HG03196 (cell line): ENCODE measurements around the gene CD46.
A peak's percentile ranks its signal among the peaks of the same experiment; 100 is the strongest.

Experiments
- ATAC-seq: cut with Tn5 transposase; IDR thresholded peaks from one replicate; pipeline ENCODE4 v1.9.1; 2021; ENCODE audit not compliant: unreplicated experiment

The CD46 gene

GRCh38 chr1:207813512-207813881 lies 61.6 kb downstream of the CD46 start:
- no peak for ATAC-seq

GRCh38 chr1:207813946-207814345 lies 62.1 kb downstream of the CD46 start:
- no peak for ATAC-seq

DNA sequence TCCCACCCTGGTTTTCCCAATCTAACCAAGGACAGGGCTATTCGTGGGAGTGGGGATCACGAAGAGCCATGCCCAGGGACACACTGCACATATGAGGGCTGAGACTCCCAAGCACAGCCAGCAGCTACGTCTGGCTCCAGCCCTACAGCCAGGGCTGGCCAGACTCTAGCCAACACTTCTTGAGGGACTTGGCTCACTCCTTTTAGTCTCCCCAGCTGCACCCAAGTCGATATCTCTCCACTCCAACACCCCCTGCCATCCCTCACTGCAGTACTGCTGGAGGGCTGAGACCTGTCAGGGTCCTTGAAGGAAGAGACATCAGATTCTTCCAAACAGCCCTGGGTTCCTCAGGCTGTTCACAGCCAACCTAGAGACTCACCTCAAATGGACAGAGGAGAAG lies 62.6 kb downstream of the CD46 start:
- ATAC-seq, result no peak

GRCh38 chr1:207815466-207815865 lies 63.6 kb downstream of the CD46 start:
- no peak for ATAC-seq

DNA sequence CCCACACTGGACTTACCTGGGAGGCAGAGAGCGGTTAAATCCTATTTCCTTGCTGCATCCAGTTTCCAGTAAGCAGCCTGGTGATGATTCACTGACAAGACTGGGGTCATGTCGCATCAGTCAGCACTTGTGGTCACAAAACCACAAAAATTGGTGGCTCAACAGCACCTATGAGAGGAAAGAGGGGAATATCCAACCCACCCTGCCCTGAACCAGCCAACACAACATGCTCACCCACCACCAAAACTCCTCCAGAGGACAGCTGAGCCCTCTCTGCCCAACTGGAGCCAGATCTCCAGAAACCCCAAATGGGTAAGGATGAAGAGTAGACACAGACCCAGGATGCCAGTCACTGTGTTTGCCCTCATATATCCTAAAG lies 64.0 kb downstream of the CD46 start:
- no peak for ATAC-seq

- ATAC-seq, result no peak
Observed at GRCh38 chr1:207817166-207817565, 65.3 kb downstream of the CD46 start.

DNA sequence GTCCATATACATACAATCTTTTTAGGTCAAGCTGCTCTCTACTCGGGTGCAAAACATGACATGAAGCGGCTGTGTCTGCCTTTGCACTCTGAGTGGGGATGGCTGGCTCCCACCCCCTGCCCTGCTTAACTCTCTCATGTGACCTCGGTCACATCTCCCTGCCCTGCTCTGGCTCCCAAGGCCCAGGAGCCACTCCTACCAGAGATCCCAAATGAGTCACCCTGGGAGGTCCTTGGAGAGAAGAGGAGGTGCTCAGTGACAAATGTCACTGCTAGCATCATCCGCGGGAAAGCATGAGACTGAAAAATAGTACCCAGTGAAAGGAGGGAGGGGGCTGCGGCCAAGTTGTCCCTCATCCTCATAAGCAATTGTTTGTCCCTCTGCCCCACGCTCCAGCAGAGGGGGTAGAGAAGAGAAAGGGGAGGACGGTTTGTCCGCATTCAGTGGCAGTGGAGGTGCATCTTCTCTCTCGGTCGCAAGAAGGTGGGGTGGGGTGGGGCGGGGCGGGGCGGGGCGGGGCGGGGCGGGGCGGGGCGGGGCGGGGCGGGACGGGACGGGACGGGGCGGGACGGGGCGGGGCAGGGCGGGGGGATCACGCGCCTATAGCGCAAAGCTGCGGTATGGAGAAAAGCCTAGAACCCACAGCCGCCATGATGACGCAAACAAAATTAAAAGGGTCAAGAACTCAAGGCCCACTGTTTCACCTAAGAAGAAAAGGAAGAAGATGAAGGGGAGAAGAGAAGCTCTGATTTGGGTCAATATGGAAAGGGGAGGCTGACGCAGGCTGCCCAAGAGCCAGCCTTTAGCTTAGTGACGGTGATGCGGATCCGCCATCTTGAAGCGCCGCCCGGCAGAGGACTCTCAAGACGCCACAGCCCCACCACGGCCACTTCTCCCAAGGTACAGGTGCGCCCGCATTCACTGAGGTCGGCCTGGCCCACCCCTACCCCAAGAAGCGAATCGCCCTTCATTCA lies 66.2 kb downstream of the CD46 start:
- no peak for ATAC-seq

GRCh38 chr1:207818971-207819451 lies 67.2 kb downstream of the CD46 start:
- no peak for ATAC-seq

DNA sequence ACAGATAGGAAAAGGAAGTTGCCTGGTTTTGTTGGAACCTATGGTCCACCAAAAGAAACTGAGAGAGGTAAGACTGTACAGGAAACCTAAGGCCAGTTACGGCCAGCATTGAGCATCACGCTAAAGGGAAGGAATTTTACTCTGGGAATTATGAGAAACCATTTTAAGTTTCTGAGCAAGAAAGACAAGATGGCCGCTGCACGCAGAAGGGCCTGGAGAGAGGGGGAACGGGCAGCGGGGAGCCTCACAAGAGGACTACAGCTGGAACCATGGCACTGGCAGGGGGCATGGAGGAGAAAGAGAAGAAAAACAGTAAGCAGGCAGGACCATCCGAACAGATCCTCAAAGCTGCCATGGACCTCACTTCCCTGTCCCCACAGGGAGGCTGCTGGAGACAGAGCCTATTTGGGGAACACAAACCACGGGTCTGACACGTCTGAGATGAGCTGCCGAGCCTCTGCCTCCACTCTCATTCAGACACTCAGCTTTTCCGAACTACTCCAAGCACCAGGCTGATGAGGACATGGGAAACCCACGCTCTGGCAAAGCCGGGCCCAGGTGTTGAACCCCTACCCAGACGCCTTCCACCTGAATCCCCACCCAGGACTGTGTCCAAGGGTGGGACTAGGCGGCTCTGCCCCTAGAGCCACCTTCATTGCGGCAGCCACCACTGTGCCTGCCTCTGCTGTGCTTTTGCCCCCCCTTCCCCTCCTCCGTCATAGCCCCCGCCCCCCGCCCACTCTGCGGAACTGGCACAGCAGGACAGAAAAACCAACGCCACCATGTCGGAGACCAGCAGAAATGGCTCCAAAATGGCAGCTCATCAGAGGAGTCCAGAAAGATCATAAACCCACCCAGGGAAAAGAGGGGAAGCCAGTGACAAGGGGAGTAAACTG lies 69.0 kb downstream of the CD46 start:
- no peak for ATAC-seq

GRCh38 chr1:207821464-207822045 lies 69.7 kb downstream of the CD46 start:
- ATAC-seq, result no peak

- ATAC-seq, result peak; percentile 38
Observed at GRCh38 chr1:207822124-207822601, 70.3 kb downstream of the CD46 start.

DNA sequence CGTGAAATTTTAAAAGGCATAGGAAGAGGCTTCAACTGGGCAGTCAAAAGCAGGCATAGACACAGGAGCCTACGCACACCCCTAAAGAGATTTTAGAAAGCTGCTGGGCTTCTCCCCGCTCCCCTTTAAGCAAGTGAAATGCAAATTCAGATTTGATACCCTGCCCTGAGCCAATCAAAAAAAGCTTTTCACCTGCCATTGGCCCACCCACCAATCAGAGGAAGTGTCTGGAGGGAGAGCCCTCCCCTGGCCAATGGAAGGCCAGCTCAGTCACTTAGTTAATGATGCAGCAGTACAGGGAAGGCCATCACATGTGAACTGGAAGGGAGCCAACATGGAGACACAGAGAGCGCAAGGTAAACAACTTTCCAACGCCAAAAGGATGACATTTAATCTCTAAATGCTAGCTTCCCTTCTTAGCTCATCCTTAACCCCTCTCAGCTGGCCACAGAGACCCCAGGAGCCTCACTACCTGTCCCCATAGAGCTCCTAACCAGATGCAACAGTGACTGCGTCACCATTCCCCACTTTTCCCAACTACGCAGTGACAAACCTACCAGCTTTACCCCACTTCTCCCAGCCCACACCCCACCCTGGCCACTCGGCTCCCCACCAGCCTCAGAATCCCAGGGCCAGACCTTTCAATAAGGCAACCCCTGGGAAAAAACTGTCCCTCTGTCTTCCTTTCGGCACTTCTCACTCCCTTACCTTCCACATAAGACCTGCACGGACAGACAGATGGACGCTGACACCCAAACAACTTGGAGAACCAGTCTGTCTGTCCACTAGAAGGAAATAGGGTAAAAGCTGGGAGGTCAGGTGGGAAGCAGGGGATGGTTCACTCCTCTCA lies 71.0 kb downstream of the CD46 start:
- ATAC-seq, result peak; percentile 63

DNA sequence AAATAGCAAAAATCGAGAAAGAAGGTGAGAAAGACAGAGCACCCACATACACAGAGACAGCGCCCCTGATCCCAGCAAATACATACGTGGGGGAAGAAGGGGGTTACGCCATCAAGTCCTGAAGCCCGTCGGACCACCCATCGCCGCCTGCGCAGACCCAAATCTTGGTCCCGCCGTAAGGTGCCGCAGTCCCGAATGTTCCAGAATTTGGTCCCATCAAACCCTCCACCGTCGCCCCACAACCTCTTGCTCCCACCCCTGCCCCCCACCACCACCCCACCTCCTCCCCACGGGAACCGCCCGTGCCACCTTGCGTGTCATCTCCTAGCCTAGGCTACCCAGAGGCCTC lies 71.7 kb downstream of the CD46 start:
- ATAC-seq, result no peak

DNA sequence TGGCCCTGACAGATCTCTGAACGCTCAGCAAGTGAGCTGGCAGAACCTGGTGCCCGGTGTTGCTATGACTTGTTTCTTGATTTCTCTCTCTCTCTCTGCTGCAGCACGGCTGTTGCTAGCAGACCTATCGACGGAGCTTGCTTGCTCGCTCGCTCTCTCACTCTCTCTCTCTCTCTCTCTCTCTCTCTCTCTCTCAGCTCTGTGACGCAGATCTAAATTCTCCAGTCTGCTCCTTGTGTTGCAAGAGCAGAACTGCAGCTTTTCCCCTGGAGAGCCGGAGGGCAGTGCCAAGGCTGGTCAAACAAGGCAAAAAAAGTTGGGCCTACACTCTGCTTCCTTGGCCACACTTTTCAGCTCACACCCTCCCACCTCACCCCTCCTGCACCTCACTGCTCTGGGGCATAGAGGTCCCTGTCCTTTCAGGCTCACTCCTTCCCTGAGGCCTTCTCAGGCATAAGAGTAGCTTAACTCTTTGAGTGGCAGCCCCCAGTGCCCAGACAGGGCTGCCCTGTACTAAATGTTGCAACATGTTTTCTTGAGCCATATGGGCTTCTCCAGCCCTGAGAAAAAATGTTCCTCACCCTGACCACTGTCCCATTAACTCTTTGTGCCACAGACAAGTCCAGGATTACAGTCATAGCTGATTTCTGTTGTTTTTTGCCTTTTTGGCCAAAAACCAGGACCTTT lies 72.2 kb downstream of the CD46 start:
- ATAC-seq, result peak; percentile 22

GRCh38 chr1:207824691-207825408 lies 73.0 kb downstream of the CD46 start:
- no peak for ATAC-seq

DNA sequence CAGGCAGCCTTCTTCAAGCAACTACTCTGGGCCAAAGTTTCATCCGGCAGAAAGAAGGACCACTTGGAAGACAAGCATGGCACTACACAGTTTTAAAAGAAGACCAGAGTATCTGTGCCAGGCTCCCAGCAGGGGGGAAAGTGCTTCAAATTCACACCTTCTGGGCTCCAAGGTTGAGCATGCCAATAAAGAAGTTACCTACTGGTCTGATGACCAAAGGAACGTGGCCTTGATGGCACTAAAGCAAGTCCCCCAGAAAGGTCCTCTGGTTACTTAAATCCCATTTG lies 73.5 kb downstream of the CD46 start:
- ATAC-seq, result no peak

DNA sequence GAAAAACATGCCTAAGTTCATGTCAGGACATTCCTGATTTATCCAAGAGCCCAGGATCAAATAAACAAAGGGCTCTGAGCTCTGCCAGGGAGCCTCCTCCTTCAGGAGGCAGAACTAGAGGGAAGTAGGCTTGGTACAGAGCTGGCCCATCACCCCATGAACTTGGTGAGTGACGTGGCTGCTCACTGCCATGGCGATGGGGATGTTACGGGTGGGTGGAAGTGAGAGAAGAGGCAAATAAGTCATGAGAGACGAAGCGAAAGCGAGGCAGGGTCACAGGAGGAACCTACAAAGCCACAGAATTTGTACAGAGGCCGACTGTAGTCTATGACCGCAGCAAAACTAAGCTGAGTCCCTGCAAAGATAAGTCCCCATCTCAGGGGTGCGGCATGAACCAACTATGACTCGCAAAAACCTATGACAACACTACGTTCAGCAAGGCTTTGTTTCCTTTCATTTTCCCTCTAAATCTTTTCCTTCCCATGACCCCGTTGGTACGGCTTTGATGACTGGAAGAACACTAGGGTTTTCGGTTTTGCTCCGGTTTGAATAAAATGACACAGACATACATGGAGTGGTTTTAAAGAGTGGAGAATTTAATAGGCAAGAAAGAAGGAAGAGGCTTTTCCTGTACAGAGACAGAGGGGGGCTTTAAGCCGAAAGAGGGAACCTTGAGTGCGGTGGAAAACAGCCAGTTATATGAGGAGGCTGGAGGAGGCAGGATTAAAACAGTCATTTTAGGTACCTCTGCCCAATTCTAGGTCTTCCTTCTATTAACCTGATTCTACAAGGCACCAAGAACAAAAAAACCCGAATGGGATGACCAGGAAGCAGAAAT lies 74.1 kb downstream of the CD46 start:
- peak; percentile 68 for ATAC-seq
